Measurements from ENCODE around the gene OR5L2. TPM values are rescaled to one million over a fixed set of nuclear protein-coding genes. Genes with fewer than 3 reads are reported as not detected.

The OR5L2 gene
- total RNA-seq (not detected), polyA plus RNA-seq (not detected)

GRCh38 chr11:55826919-55827318 is at the start of gene OR5L2:
Gene OR5L2 (plus strand): TSS chr11:55827219. CDS start chr11:55827219, 0 bp downstream.
- peak within 1 kb of the TSS in 1 of 3 donors; percentile 16 for H3K27ac Mint-ChIP-seq
- DNase-seq (no peak), ATAC-seq (ENCODE audit: low read depth in 2 of 2) (no peak)
- peaks cover 0 to 14% (median 5%) of the 10 kb centered on the region in 7 donors for H3K9me3 Mint-ChIP-seq
- Histone ChIP-seq H3K27me3 (ENCODE audit: control insufficient read depth, insufficient read depth, low read length) (no peaks in the 10 kb centered on the region), H3K9me3 (ENCODE audit: control insufficient read depth in 2 of 2, low read length in 2 of 2) (peaks cover 0 to 5% of the 10 kb centered on the region in 2 experiments), H3K4me1 (ENCODE audit: control insufficient read depth, insufficient read depth, low read length, poor library complexity, severe bottlenecking) (no peaks in the 10 kb centered on the region), H3K27ac (ENCODE audit: insufficient read depth, low read length, poor library complexity, severe bottlenecking) (no peak within 1 kb of the TSS), H3K36me3 (ENCODE audit: control insufficient read depth, insufficient read depth, low read length) (no peaks in the 10 kb centered on the region), H3K4me3 (ENCODE audit: low read depth, low read length) (no peak within 1 kb of the TSS)
- no peaks in the 10 kb centered on the region for H3K27me3 Mint-ChIP-seq
- H3K4me1 Mint-ChIP-seq = peaks cover 0 to 4% (median 0%) of the 10 kb centered on the region in 4 donors
- no peak within 1 kb of the TSS for H3K4me3 Mint-ChIP-seq
- no peaks in the 10 kb centered on the region for H3K36me3 Mint-ChIP-seq

DNA sequence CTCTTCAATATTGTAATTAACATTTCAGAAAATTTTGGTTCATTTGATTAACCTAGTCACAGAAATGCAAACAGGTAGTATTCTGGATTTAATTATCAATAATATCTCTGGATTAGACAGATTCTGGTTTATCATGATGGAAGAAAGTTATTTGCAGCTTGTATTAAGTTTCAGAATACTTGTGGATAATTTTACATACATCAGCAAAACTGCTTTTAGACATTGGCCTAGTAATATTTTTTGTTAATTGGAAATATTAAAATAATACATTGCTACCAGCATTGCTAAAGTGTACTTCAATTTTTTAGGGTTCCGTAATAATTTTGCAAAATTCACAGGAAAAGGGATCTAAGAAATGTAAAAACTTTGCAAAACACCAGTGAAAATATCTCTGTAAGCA is 35.4 kb upstream of the OR5L2 start:
- peaks cover 0 to 29% (median 6%) of the 10 kb centered on the region in 7 donors for H3K9me3 Mint-ChIP-seq

DNA sequence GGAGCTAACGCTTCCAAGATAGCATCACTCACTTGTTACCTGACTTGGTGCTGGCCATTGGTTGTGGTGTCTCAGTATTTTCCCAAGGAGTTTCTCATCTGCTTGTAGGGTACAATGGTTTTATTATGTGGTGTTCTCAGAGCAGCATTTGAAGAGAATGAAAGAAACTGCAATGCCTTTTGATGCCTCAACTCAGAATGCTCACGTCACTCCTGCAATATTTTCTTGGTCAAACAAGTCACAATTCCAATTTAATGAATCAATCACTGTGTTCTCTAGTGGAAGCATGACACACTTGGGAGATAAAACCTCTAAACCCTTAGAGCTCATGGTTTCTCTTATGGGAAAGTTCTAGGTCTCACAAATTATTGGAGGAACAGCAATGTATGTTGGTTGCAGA is 33.7 kb upstream of the OR5L2 start:
- ATAC-seq (ENCODE audit: low read depth in 2 of 2) (no peak), DNase-seq (no peak)
- H3K4me3 ChIP-seq (ENCODE audit: low read depth, low read length) = no peak overlapping the region
- no peaks in the 10 kb centered on the region for H3K27me3 Mint-ChIP-seq
- no peaks in the 10 kb centered on the region for H3K4me1 ChIP-seq (ENCODE audit: control insufficient read depth, insufficient read depth, low read length, poor library complexity, severe bottlenecking)
- no peaks in the 10 kb centered on the region for H3K4me1 Mint-ChIP-seq
- no peak overlapping the region for H3K27ac ChIP-seq (ENCODE audit: insufficient read depth, low read length, poor library complexity, severe bottlenecking)
- no peak overlapping the region for H3K27ac Mint-ChIP-seq
- no peak overlapping the region for H3K4me3 Mint-ChIP-seq
- peaks cover 0 to 25% (median 5%) of the 10 kb centered on the region in 7 donors for H3K9me3 Mint-ChIP-seq
- H3K36me3 ChIP-seq (ENCODE audit: control insufficient read depth, insufficient read depth, low read length) = no peaks in the 10 kb centered on the region
- peaks cover 0 to 8% of the 10 kb centered on the region in 2 experiments for H3K9me3 ChIP-seq (ENCODE audit: control insufficient read depth in 2 of 2, low read length in 2 of 2)
- no peaks in the 10 kb centered on the region for H3K36me3 Mint-ChIP-seq
- H3K27me3 ChIP-seq (ENCODE audit: control insufficient read depth, insufficient read depth, low read length) = no peaks in the 10 kb centered on the region

More for the DNA sequence above, 35.4 kb upstream of the OR5L2 start:
- no peak overlapping the region for H3K4me3 Mint-ChIP-seq
- no peaks in the 10 kb centered on the region for H3K36me3 ChIP-seq (ENCODE audit: control insufficient read depth, insufficient read depth, low read length)
- no peaks in the 10 kb centered on the region for H3K4me1 Mint-ChIP-seq
- H3K27ac Mint-ChIP-seq = no peak overlapping the region
- DNase-seq (no peak), ATAC-seq (ENCODE audit: low read depth in 2 of 2) (no peak)
- H3K27me3 ChIP-seq (ENCODE audit: control insufficient read depth, insufficient read depth, low read length) = no peaks in the 10 kb centered on the region
- H3K36me3 Mint-ChIP-seq = no peaks in the 10 kb centered on the region
- no peak overlapping the region for H3K27ac ChIP-seq (ENCODE audit: insufficient read depth, low read length, poor library complexity, severe bottlenecking)
- no peaks in the 10 kb centered on the region for H3K27me3 Mint-ChIP-seq
- peaks cover 0 to 8% of the 10 kb centered on the region in 2 experiments for H3K9me3 ChIP-seq (ENCODE audit: control insufficient read depth in 2 of 2, low read length in 2 of 2)
- H3K4me1 ChIP-seq (ENCODE audit: control insufficient read depth, insufficient read depth, low read length, poor library complexity, severe bottlenecking) = no peaks in the 10 kb centered on the region
- H3K4me3 ChIP-seq (ENCODE audit: low read depth, low read length) = no peak overlapping the region

DNA sequence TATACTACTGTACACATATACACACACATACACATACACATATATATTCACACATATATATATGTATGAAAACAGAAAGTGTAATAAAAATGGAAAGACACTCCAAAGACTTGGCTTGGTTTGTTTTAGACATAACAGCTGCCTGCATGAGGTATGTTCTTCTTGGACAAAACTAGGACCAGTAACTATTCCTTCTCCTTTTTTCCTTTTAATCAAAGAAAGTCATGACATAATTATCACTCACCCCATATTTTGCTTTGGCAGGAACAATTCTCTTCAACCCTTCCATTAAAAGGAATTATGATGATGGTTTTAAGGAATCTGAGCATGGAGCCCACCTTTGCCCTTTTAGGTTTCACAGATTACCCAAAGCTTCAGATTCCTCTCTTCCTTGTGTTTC is 31.8 kb upstream of the OR5L2 start, which contains the start of gene OR5D14:
Gene OR5D14 (plus strand): TSS at position 301 of the 400 bp plus-strand sequence. CDS start 0 bp downstream, at position 301.
- H3K4me3 Mint-ChIP-seq = no peak within 1 kb of the TSS
- no peaks in the 10 kb centered on the region for H3K36me3 Mint-ChIP-seq
- Histone ChIP-seq H3K36me3 (ENCODE audit: control insufficient read depth, insufficient read depth, low read length) (no peaks in the 10 kb centered on the region), H3K27ac (ENCODE audit: insufficient read depth, low read length, poor library complexity, severe bottlenecking) (no peak within 1 kb of the TSS), H3K4me3 (ENCODE audit: low read depth, low read length) (no peak within 1 kb of the TSS), H3K9me3 (ENCODE audit: control insufficient read depth in 2 of 2, low read length in 2 of 2) (peaks cover 0 to 8% of the 10 kb centered on the region in 2 experiments), H3K27me3 (ENCODE audit: control insufficient read depth, insufficient read depth, low read length) (no peaks in the 10 kb centered on the region), H3K4me1 (ENCODE audit: control insufficient read depth, insufficient read depth, low read length, poor library complexity, severe bottlenecking) (no peaks in the 10 kb centered on the region)
- H3K27me3 Mint-ChIP-seq = no peaks in the 10 kb centered on the region
- ATAC-seq (ENCODE audit: low read depth in 2 of 2) = no peak
- no peaks in the 10 kb centered on the region for H3K4me1 Mint-ChIP-seq
- H3K27ac Mint-ChIP-seq = no peak within 1 kb of the TSS
- H3K9me3 Mint-ChIP-seq = peaks cover 0 to 34% (median 7%) of the 10 kb centered on the region in 7 donors
- no peak for DNase-seq

GRCh38 chr11:55806248-55806647 is 20.8 kb upstream of the OR5L2 start:
- ATAC-seq (ENCODE audit: low read depth in 2 of 2) (no peak), DNase-seq (no peak)

GRCh38 chr11:55811067-55811466 is 16.0 kb upstream of the OR5L2 start, which contains the start of gene OR5L1:
Gene OR5L1 (plus strand): TSS chr11:55811367. CDS start chr11:55811467, 100 bp downstream.
- DNase-seq (no peak), ATAC-seq (ENCODE audit: low read depth in 2 of 2) (no peak)
- H3K9me3 ChIP-seq (ENCODE audit: control insufficient read depth in 2 of 2, low read length in 2 of 2) = peaks cover 4 to 5% of the 10 kb centered on the region in 2 experiments
- H3K4me1 Mint-ChIP-seq = no peaks in the 10 kb centered on the region
- H3K9me3 Mint-ChIP-seq = peaks cover 4 to 29% (median 10%) of the 10 kb centered on the region in 7 donors
- H3K4me1 ChIP-seq (ENCODE audit: control insufficient read depth, insufficient read depth, low read length, poor library complexity, severe bottlenecking) = no peaks in the 10 kb centered on the region
- no peak within 1 kb of the TSS for H3K4me3 ChIP-seq (ENCODE audit: low read depth, low read length)
- H3K36me3 Mint-ChIP-seq = no peaks in the 10 kb centered on the region
- no peak within 1 kb of the TSS for H3K4me3 Mint-ChIP-seq
- no peak within 1 kb of the TSS for H3K27ac ChIP-seq (ENCODE audit: insufficient read depth, low read length, poor library complexity, severe bottlenecking)
- H3K27ac Mint-ChIP-seq = no peak within 1 kb of the TSS
- no peaks in the 10 kb centered on the region for H3K27me3 Mint-ChIP-seq
- H3K36me3 ChIP-seq (ENCODE audit: control insufficient read depth, insufficient read depth, low read length) = no peaks in the 10 kb centered on the region
- H3K27me3 ChIP-seq (ENCODE audit: control insufficient read depth, insufficient read depth, low read length) = no peaks in the 10 kb centered on the region

More at GRCh38 chr11:55806248-55806647, 20.8 kb upstream of the OR5L2 start:
- H3K4me3 ChIP-seq (ENCODE audit: low read depth, low read length) = no peak overlapping the region
- H3K4me1 ChIP-seq (ENCODE audit: control insufficient read depth, insufficient read depth, low read length, poor library complexity, severe bottlenecking) = no peaks in the 10 kb centered on the region
- Mint-ChIP-seq H3K27me3 (no peaks in the 10 kb centered on the region), H3K4me3 (no peak overlapping the region), H3K36me3 (no peaks in the 10 kb centered on the region), H3K4me1 (peaks cover 0 to 6% (median 0%) of the 10 kb centered on the region in 4 donors), H3K27ac (no peak overlapping the region), H3K9me3 (peaks cover 2 to 24% (median 12%) of the 10 kb centered on the region in 7 donors)
- no peaks in the 10 kb centered on the region for H3K27me3 ChIP-seq (ENCODE audit: control insufficient read depth, insufficient read depth, low read length)
- peaks cover 6 to 14% of the 10 kb centered on the region in 2 experiments for H3K9me3 ChIP-seq (ENCODE audit: control insufficient read depth in 2 of 2, low read length in 2 of 2)
- H3K27ac ChIP-seq (ENCODE audit: insufficient read depth, low read length, poor library complexity, severe bottlenecking) = no peak overlapping the region
- no peaks in the 10 kb centered on the region for H3K36me3 ChIP-seq (ENCODE audit: control insufficient read depth, insufficient read depth, low read length)

- H3K27ac Mint-ChIP-seq = no peak within 1 kb of the TSS
- Histone ChIP-seq H3K27me3 (ENCODE audit: control insufficient read depth, insufficient read depth, low read length) (no peaks in the 10 kb centered on the region), H3K36me3 (ENCODE audit: control insufficient read depth, insufficient read depth, low read length) (no peaks in the 10 kb centered on the region), H3K27ac (ENCODE audit: insufficient read depth, low read length, poor library complexity, severe bottlenecking) (no peak within 1 kb of the TSS), H3K9me3 (ENCODE audit: control insufficient read depth in 2 of 2, low read length in 2 of 2) (no peaks in the 10 kb centered on the region), H3K4me3 (ENCODE audit: low read depth, low read length) (no peak within 1 kb of the TSS), H3K4me1 (ENCODE audit: control insufficient read depth, insufficient read depth, low read length, poor library complexity, severe bottlenecking) (no peaks in the 10 kb centered on the region)
- H3K4me1 Mint-ChIP-seq = no peaks in the 10 kb centered on the region
- H3K27me3 Mint-ChIP-seq = no peaks in the 10 kb centered on the region
- H3K4me3 Mint-ChIP-seq = no peak within 1 kb of the TSS
- H3K36me3 Mint-ChIP-seq = no peaks in the 10 kb centered on the region
- ATAC-seq (ENCODE audit: low read depth in 2 of 2) = no peak
- H3K9me3 Mint-ChIP-seq = peaks cover 2 to 18% (median 13%) of the 10 kb centered on the region in 7 donors
- no peak for DNase-seq
Measured at GRCh38 chr11:55819330-55819729, 7.7 kb upstream of the OR5L2 start, which contains the start of gene OR5D18. Gene OR5D18 (plus strand): TSS chr11:55819630. CDS start chr11:55819630, 0 bp downstream.

- no peaks in the 10 kb centered on the region for H3K27me3 Mint-ChIP-seq
- no peaks in the 10 kb centered on the region for H3K4me1 ChIP-seq (ENCODE audit: control insufficient read depth, insufficient read depth, low read length, poor library complexity, severe bottlenecking)
- no peak within 1 kb of the TSS for H3K4me3 Mint-ChIP-seq
- no peak within 1 kb of the TSS for H3K27ac Mint-ChIP-seq
- no peaks in the 10 kb centered on the region for H3K36me3 ChIP-seq (ENCODE audit: control insufficient read depth, insufficient read depth, low read length)
- no peak within 1 kb of the TSS for H3K4me3 ChIP-seq (ENCODE audit: low read depth, low read length)
- ATAC-seq (ENCODE audit: low read depth in 2 of 2) = no peak
- H3K9me3 Mint-ChIP-seq = peaks cover 0 to 29% (median 5%) of the 10 kb centered on the region in 7 donors
- H3K9me3 ChIP-seq (ENCODE audit: control insufficient read depth in 2 of 2, low read length in 2 of 2) = peaks cover 0 to 3% of the 10 kb centered on the region in 2 experiments
- no peak for DNase-seq
- no peaks in the 10 kb centered on the region for H3K27me3 ChIP-seq (ENCODE audit: control insufficient read depth, insufficient read depth, low read length)
- no peaks in the 10 kb centered on the region for H3K36me3 Mint-ChIP-seq
- H3K27ac ChIP-seq (ENCODE audit: insufficient read depth, low read length, poor library complexity, severe bottlenecking) = no peak within 1 kb of the TSS
- H3K4me1 Mint-ChIP-seq = no peaks in the 10 kb centered on the region
Measured at GRCh38 chr11:55838452-55838851, 11.4 kb downstream of the OR5L2 start, which contains the start of gene OR5D16. Gene OR5D16 (plus strand): TSS chr11:55838752. CDS start chr11:55838752, 0 bp downstream.
